ENCODE results near the gene TAAR1.
"Not testable (repeated sequence)": the region's sequence is repeated elsewhere in the genome, so short reads cannot be mapped to it uniquely, and the experiment has no call there.

The TAAR1 gene

GRCh38 chr6:132661906-132662305 lies 2.9 kb upstream of the TAAR1 start:
- Histone ChIP-seq H3K27me3 (replicated peaks; ENCODE audit: control insufficient read depth, insufficient read depth, low read length) (no peaks in the 10 kb centered on the region), H3K9ac (ENCODE audit: low read length) (no peak overlapping the region), H3K36me3 (ENCODE audit: control insufficient read depth, insufficient read depth, low read length, severe bottlenecking) (no peaks in the 10 kb centered on the region), H3K9me3 (ENCODE audit: control insufficient read depth, low read length) (peaks cover 11% of the 10 kb centered on the region), H3K4me1 (ENCODE audit: control insufficient read depth, insufficient read depth, low read length) (no peaks in the 10 kb centered on the region), H3K4me3 (ENCODE audit: low read length) (no peak overlapping the region)
- DNase-seq (ENCODE audit: low read depth) = no peak

GRCh38 chr6:132651062-132651461 lies 7.9 kb downstream of the TAAR1 start:
- no peak overlapping the region for H3K9ac ChIP-seq (ENCODE audit: low read length)
- H3K36me3 ChIP-seq (ENCODE audit: control insufficient read depth, insufficient read depth, low read length, severe bottlenecking) = no peaks in the 10 kb centered on the region

GRCh38 chr6:132650429-132650828 lies 8.6 kb downstream of the TAAR1 start:
- no peak for DNase-seq (ENCODE audit: low read depth)
- peaks cover 6% of the 10 kb centered on the region for H3K4me1 ChIP-seq (ENCODE audit: control insufficient read depth, insufficient read depth, low read length)
- H3K4me3 ChIP-seq (ENCODE audit: low read length) = no peak overlapping the region
- H3K9me3 ChIP-seq (ENCODE audit: control insufficient read depth, low read length) = no peaks in the 10 kb centered on the region
- H3K9ac ChIP-seq (ENCODE audit: low read length) = no peak overlapping the region
- no peaks in the 10 kb centered on the region for H3K36me3 ChIP-seq (ENCODE audit: control insufficient read depth, insufficient read depth, low read length, severe bottlenecking)
- no peaks in the 10 kb centered on the region for H3K27me3 ChIP-seq (replicated peaks; ENCODE audit: control insufficient read depth, insufficient read depth, low read length)

More at GRCh38 chr6:132651062-132651461, 7.9 kb downstream of the TAAR1 start:
- Histone ChIP-seq H3K9me3 (ENCODE audit: control insufficient read depth, low read length) (no peaks in the 10 kb centered on the region), H3K4me1 (ENCODE audit: control insufficient read depth, insufficient read depth, low read length) (peaks cover 6% of the 10 kb centered on the region), H3K4me3 (ENCODE audit: low read length) (no peak overlapping the region), H3K27me3 (replicated peaks; ENCODE audit: control insufficient read depth, insufficient read depth, low read length) (no peaks in the 10 kb centered on the region)
- DNase-seq (ENCODE audit: low read depth) = no peak

- Histone ChIP-seq H3K9ac (ENCODE audit: low read length) (no peak overlapping the region), H3K27me3 (replicated peaks; ENCODE audit: control insufficient read depth, insufficient read depth, low read length) (no peaks in the 10 kb centered on the region), H3K4me3 (ENCODE audit: low read length) (no peak overlapping the region), H3K9me3 (ENCODE audit: control insufficient read depth, low read length) (no peaks in the 10 kb centered on the region), H3K4me1 (ENCODE audit: control insufficient read depth, insufficient read depth, low read length) (peaks cover 6% of the 10 kb centered on the region), H3K36me3 (ENCODE audit: control insufficient read depth, insufficient read depth, low read length, severe bottlenecking) (no peaks in the 10 kb centered on the region)
- DNase-seq (ENCODE audit: low read depth) = no peak
Measured at GRCh38 chr6:132648828-132649227, 10.2 kb downstream of the TAAR1 start.

- Histone ChIP-seq H3K9me3 (ENCODE audit: control insufficient read depth, low read length) (no peaks in the 10 kb centered on the region), H3K9ac (ENCODE audit: low read length) (no peak overlapping the region), H3K4me3 (ENCODE audit: low read length) (no peak overlapping the region), H3K27me3 (replicated peaks; ENCODE audit: control insufficient read depth, insufficient read depth, low read length) (no peaks in the 10 kb centered on the region), H3K36me3 (ENCODE audit: control insufficient read depth, insufficient read depth, low read length, severe bottlenecking) (no peaks in the 10 kb centered on the region), H3K4me1 (ENCODE audit: control insufficient read depth, insufficient read depth, low read length) (peaks cover 6% of the 10 kb centered on the region)
- peak; percentile 19 for DNase-seq (ENCODE audit: low read depth)
Measured at GRCh38 chr6:132648356-132648755, 10.6 kb downstream of the TAAR1 start.

- Histone ChIP-seq H3K27me3 (replicated peaks; ENCODE audit: control insufficient read depth, insufficient read depth, low read length) (no peaks in the 10 kb centered on the region), H3K9me3 (ENCODE audit: control insufficient read depth, low read length) (no peaks in the 10 kb centered on the region), H3K9ac (ENCODE audit: low read length) (no peak overlapping the region), H3K36me3 (ENCODE audit: control insufficient read depth, insufficient read depth, low read length, severe bottlenecking) (no peaks in the 10 kb centered on the region), H3K4me1 (ENCODE audit: control insufficient read depth, insufficient read depth, low read length) (peaks cover 3% of the 10 kb centered on the region), H3K4me3 (ENCODE audit: low read length) (no peak overlapping the region)
- no peak for DNase-seq (ENCODE audit: low read depth)
Measured at GRCh38 chr6:132643547-132643946, 15.4 kb downstream of the TAAR1 start.

- not testable (repeated sequence) for H3K4me1 ChIP-seq (ENCODE audit: control insufficient read depth, insufficient read depth, low read length); DNase-seq (ENCODE audit: low read depth); H3K36me3 ChIP-seq (ENCODE audit: control insufficient read depth, insufficient read depth, low read length, severe bottlenecking); H3K9me3 ChIP-seq (ENCODE audit: control insufficient read depth, low read length); H3K4me3 ChIP-seq (ENCODE audit: low read length); H3K9ac ChIP-seq (ENCODE audit: low read length)
- H3K27me3 ChIP-seq (replicated peaks; ENCODE audit: control insufficient read depth, insufficient read depth, low read length) = peaks cover 13% of the 10 kb centered on the region
Measured at GRCh38 chr6:132637135-132637534, 21.8 kb downstream of the TAAR1 start.

- H3K36me3 ChIP-seq (ENCODE audit: control insufficient read depth, insufficient read depth, low read length, severe bottlenecking); H3K4me1 ChIP-seq (ENCODE audit: control insufficient read depth, insufficient read depth, low read length); H3K9ac ChIP-seq (ENCODE audit: low read length); H3K9me3 ChIP-seq (ENCODE audit: control insufficient read depth, low read length); H3K4me3 ChIP-seq (ENCODE audit: low read length); DNase-seq (ENCODE audit: low read depth): not testable (repeated sequence)
- peaks cover 22% of the 10 kb centered on the region for H3K27me3 ChIP-seq (replicated peaks; ENCODE audit: control insufficient read depth, insufficient read depth, low read length)
Measured at GRCh38 chr6:132635906-132636305, 23.1 kb downstream of the TAAR1 start.

- H3K27me3 ChIP-seq (replicated peaks; ENCODE audit: control insufficient read depth, insufficient read depth, low read length) = peaks cover 24% of the 10 kb centered on the region
- H3K36me3 ChIP-seq (ENCODE audit: control insufficient read depth, insufficient read depth, low read length, severe bottlenecking); DNase-seq (ENCODE audit: low read depth); H3K4me3 ChIP-seq (ENCODE audit: low read length); H3K9ac ChIP-seq (ENCODE audit: low read length); H3K4me1 ChIP-seq (ENCODE audit: control insufficient read depth, insufficient read depth, low read length); H3K9me3 ChIP-seq (ENCODE audit: control insufficient read depth, low read length): not testable (repeated sequence)
Measured at GRCh38 chr6:132635288-132635687, 23.7 kb downstream of the TAAR1 start.

- Histone ChIP-seq H3K9me3 (ENCODE audit: control insufficient read depth, low read length) (peaks cover 7% of the 10 kb centered on the region), H3K27me3 (replicated peaks; ENCODE audit: control insufficient read depth, insufficient read depth, low read length) (peaks cover 24% of the 10 kb centered on the region), H3K4me1 (ENCODE audit: control insufficient read depth, insufficient read depth, low read length) (no peaks in the 10 kb centered on the region), H3K9ac (ENCODE audit: low read length) (no peak overlapping the region), H3K36me3 (ENCODE audit: control insufficient read depth, insufficient read depth, low read length, severe bottlenecking) (no peaks in the 10 kb centered on the region), H3K4me3 (ENCODE audit: low read length) (no peak overlapping the region)
- no peak for DNase-seq (ENCODE audit: low read depth)
Measured at GRCh38 chr6:132634796-132635195, 24.2 kb downstream of the TAAR1 start.

GRCh38 chr6:132633362-132633761 lies 25.6 kb downstream of the TAAR1 start:
- no peak for DNase-seq (ENCODE audit: low read depth)
- no peak overlapping the region for H3K4me3 ChIP-seq (ENCODE audit: low read length)
- H3K4me1 ChIP-seq (ENCODE audit: control insufficient read depth, insufficient read depth, low read length) = no peaks in the 10 kb centered on the region
- H3K36me3 ChIP-seq (ENCODE audit: control insufficient read depth, insufficient read depth, low read length, severe bottlenecking) = no peaks in the 10 kb centered on the region
- H3K9me3 ChIP-seq (ENCODE audit: control insufficient read depth, low read length) = peaks cover 7% of the 10 kb centered on the region
- peaks cover 24% of the 10 kb centered on the region for H3K27me3 ChIP-seq (replicated peaks; ENCODE audit: control insufficient read depth, insufficient read depth, low read length)
- no peak overlapping the region for H3K9ac ChIP-seq (ENCODE audit: low read length)

- H3K27me3 ChIP-seq (replicated peaks; ENCODE audit: control insufficient read depth, insufficient read depth, low read length) = peaks cover 8% of the 10 kb centered on the region
- DNase-seq (ENCODE audit: low read depth) = no peak
Measured at GRCh38 chr6:132624175-132624574, 34.8 kb downstream of the TAAR1 start, which contains the start of gene TAAR2. Gene TAAR2, minus strand, starts transcription at chr6:132624275. Its CDS starts 0 bp downstream, at chr6:132624275.

More at GRCh38 chr6:132624175-132624574, 34.8 kb downstream of the TAAR1 start, which contains the start of gene TAAR2:
- Histone ChIP-seq H3K9me3 (ENCODE audit: control insufficient read depth, low read length) (no peaks in the 10 kb centered on the region), H3K4me1 (ENCODE audit: control insufficient read depth, insufficient read depth, low read length) (no peaks in the 10 kb centered on the region), H3K36me3 (ENCODE audit: control insufficient read depth, insufficient read depth, low read length, severe bottlenecking) (no peaks in the 10 kb centered on the region), H3K4me3 (ENCODE audit: low read length) (no peak within 1 kb of the TSS), H3K9ac (ENCODE audit: low read length) (no peak within 1 kb of the TSS)

All from adipocyte (in vitro differentiated cells).